Activated T-helper 17 cell treated with anti-CD3 and anti-CD28 coated beads, Interleukin-2, amount 50 U/mL, for 72 hours (primary cell): ENCODE data around the gene PDGFA. TPM values are rescaled to one million over a fixed set of nuclear protein-coding genes. Genes with fewer than 3 reads are reported as not detected.

ENCODE experiments used
- ATAC-seq: fragments of 150-1000 bp; cut with Tn5 transposase; replicated peaks from 2 replicates; pipeline ENCODE4 v1.10.0; 2021; ENCODE audit warnings: mild to moderate bottlenecking, moderate library complexity
- H3K27ac Mint-ChIP-seq: one replicate; pipeline ENCODE4 v1.8.0; 2022; ENCODE audit warnings: mixed read lengths
- H3K27me3 Mint-ChIP-seq: one replicate; pipeline ENCODE4 v1.8.0; 2022; ENCODE audit warnings: mixed read lengths
- H3K36me3 Mint-ChIP-seq: one replicate; pipeline ENCODE4 v1.8.0; 2022; ENCODE audit warnings: low read depth, mild to moderate bottlenecking, mixed read lengths
- H3K4me1 Mint-ChIP-seq: one replicate; pipeline ENCODE4 v1.8.0; 2022; ENCODE audit warnings: mixed read lengths
- H3K4me3 Mint-ChIP-seq: one replicate; pipeline ENCODE4 v1.8.0; 2022; ENCODE audit warnings: mild to moderate bottlenecking, mixed read lengths
- H3K9me3 Mint-ChIP-seq: one replicate; pipeline ENCODE4 v1.8.0; 2022; ENCODE audit warnings: mixed read lengths
- total RNA-seq, 2 donors: library from RNA; stranded (reverse); gene quantifications; one replicate each; pipeline ENCODE4 v1.2.3, GENCODE V29; 2022

PDGFA gene
- 10 to 100 TPM; 11.9 to 28.1 TPM for total RNA-seq

- Mint-ChIP-seq H3K27me3 (peaks cover 11% of the 10 kb centered on the region), H3K4me3 (peak within 1 kb of the TSS; percentile 83), H3K4me1 (no peaks in the 10 kb centered on the region), H3K9me3 (no peaks in the 10 kb centered on the region), H3K27ac (no peak within 1 kb of the TSS), H3K36me3 (peaks cover 25% of the 10 kb centered on the region)
- peak; percentile 22 for ATAC-seq
Observed at GRCh38 chr7:519484-520390, at the start of gene PDGFA. Gene PDGFA (minus strand): TSS chr7:519846. CDS start chr7:519001, 845 bp downstream.

GRCh38 chr7:568031-568951, 48.6 kb upstream of the PDGFA start:
- Mint-ChIP-seq H3K4me3 (no peak overlapping the region), H3K9me3 (no peaks in the 10 kb centered on the region), H3K36me3 (no peaks in the 10 kb centered on the region), H3K27me3 (no peaks in the 10 kb centered on the region), H3K27ac (no peak overlapping the region), H3K4me1 (no peaks in the 10 kb centered on the region)
- ATAC-seq, result no peak

- ATAC-seq, result no peak
- Mint-ChIP-seq H3K4me3 (no peak overlapping the region), H3K4me1 (peaks cover 3% of the 10 kb centered on the region), H3K9me3 (no peaks in the 10 kb centered on the region), H3K27me3 (no peaks in the 10 kb centered on the region), H3K27ac (no peak overlapping the region), H3K36me3 (no peaks in the 10 kb centered on the region)
Observed at GRCh38 chr7:567305-567883, 47.7 kb upstream of the PDGFA start.

- H3K9me3 Mint-ChIP-seq, result no peaks in the 10 kb centered on the region
- H3K27ac Mint-ChIP-seq, result no peak overlapping the region
- H3K27me3 Mint-ChIP-seq, result no peaks in the 10 kb centered on the region
- peaks cover 4% of the 10 kb centered on the region for H3K4me1 Mint-ChIP-seq
- no peak overlapping the region for H3K4me3 Mint-ChIP-seq
- peak; percentile 68 for ATAC-seq
- H3K36me3 Mint-ChIP-seq, result no peaks in the 10 kb centered on the region
Observed at GRCh38 chr7:566100-566499, 46.5 kb upstream of the PDGFA start.

GRCh38 chr7:564176-564865, 44.7 kb upstream of the PDGFA start:
- Mint-ChIP-seq H3K36me3 (no peaks in the 10 kb centered on the region), H3K27ac (no peak overlapping the region), H3K9me3 (no peaks in the 10 kb centered on the region), H3K4me1 (peaks cover 4% of the 10 kb centered on the region), H3K4me3 (no peak overlapping the region), H3K27me3 (no peaks in the 10 kb centered on the region)
- ATAC-seq, result no peak

- Mint-ChIP-seq H3K4me1 (peaks cover 4% of the 10 kb centered on the region), H3K27me3 (no peaks in the 10 kb centered on the region), H3K27ac (no peak overlapping the region), H3K4me3 (no peak overlapping the region), H3K9me3 (no peaks in the 10 kb centered on the region), H3K36me3 (no peaks in the 10 kb centered on the region)
- ATAC-seq, result no peak
Observed at GRCh38 chr7:563629-564170, 44.1 kb upstream of the PDGFA start.

- Mint-ChIP-seq H3K4me1 (peaks cover 4% of the 10 kb centered on the region), H3K36me3 (no peaks in the 10 kb centered on the region), H3K4me3 (no peak overlapping the region), H3K9me3 (no peaks in the 10 kb centered on the region), H3K27ac (no peak overlapping the region), H3K27me3 (no peaks in the 10 kb centered on the region)
- ATAC-seq, result no peak
Observed at GRCh38 chr7:562789-563628, 43.4 kb upstream of the PDGFA start.

GRCh38 chr7:562374-562675, 42.7 kb upstream of the PDGFA start:
- Mint-ChIP-seq H3K27me3 (no peaks in the 10 kb centered on the region), H3K27ac (no peak overlapping the region), H3K36me3 (no peaks in the 10 kb centered on the region)

GRCh38 chr7:561631-562373, 42.2 kb upstream of the PDGFA start:
- Mint-ChIP-seq H3K27ac (no peak overlapping the region), H3K27me3 (no peaks in the 10 kb centered on the region), H3K36me3 (no peaks in the 10 kb centered on the region), H3K4me1 (peaks cover 4% of the 10 kb centered on the region), H3K4me3 (no peak overlapping the region), H3K9me3 (no peaks in the 10 kb centered on the region)
- ATAC-seq, result no peak

More at GRCh38 chr7:562374-562675, 42.7 kb upstream of the PDGFA start:
- Mint-ChIP-seq H3K4me3 (no peak overlapping the region), H3K4me1 (peaks cover 4% of the 10 kb centered on the region), H3K9me3 (no peaks in the 10 kb centered on the region)
- no peak for ATAC-seq

- Mint-ChIP-seq H3K27me3 (no peaks in the 10 kb centered on the region), H3K4me3 (no peak overlapping the region), H3K4me1 (peaks cover 4% of the 10 kb centered on the region), H3K27ac (no peak overlapping the region), H3K9me3 (no peaks in the 10 kb centered on the region), H3K36me3 (no peaks in the 10 kb centered on the region)
- ATAC-seq, result no peak
Observed at GRCh38 chr7:560966-561630, 41.5 kb upstream of the PDGFA start.

GRCh38 chr7:559396-559705, 39.7 kb upstream of the PDGFA start:
- Mint-ChIP-seq H3K9me3 (no peaks in the 10 kb centered on the region), H3K27me3 (no peaks in the 10 kb centered on the region), H3K36me3 (no peaks in the 10 kb centered on the region), H3K4me3 (no peak overlapping the region), H3K4me1 (peaks cover 4% of the 10 kb centered on the region), H3K27ac (no peak overlapping the region)
- ATAC-seq, result no peak

- no peaks in the 10 kb centered on the region for H3K9me3 Mint-ChIP-seq
- no peak overlapping the region for H3K27ac Mint-ChIP-seq
- H3K27me3 Mint-ChIP-seq, result no peaks in the 10 kb centered on the region
- no peak for ATAC-seq
- H3K36me3 Mint-ChIP-seq, result no peaks in the 10 kb centered on the region
- no peak overlapping the region for H3K4me3 Mint-ChIP-seq
- H3K4me1 Mint-ChIP-seq, result peaks cover 2% of the 10 kb centered on the region
Observed at GRCh38 chr7:557558-557881, 37.9 kb upstream of the PDGFA start.
